HCT116 (cell line): ENCODE data around the gene MAP3K9. TPM values are rescaled to one million over a fixed set of nuclear protein-coding genes. Genes with fewer than 3 reads are reported as not detected.

Source experiments
- ATAC-seq: fragments of 200-7000 bp; cut with Tn5 transposase; 2 replicates; pipeline ENCODE4 v1.9.1; 2020; ENCODE audit warnings: mild to moderate bottlenecking, moderate library complexity
- BruUV-seq: library from RNA; stranded (reverse); fragments of 400-500 nt; replicated peaks from 2 replicates; lab custom pipeline; 2021; lab: Mats Ljungman, UMichigan
- CTCF ChIA-PET: fragments of 300-600 bp; sonication (Branson Sonifier 250); formaldehyde crosslinking; loops from one replicate; lab custom pipeline; 2021; ENCODE audit warnings: antibody characterized with exemption; lab: Charles Lee
- POLR2A ChIA-PET: fragments of 300-600, 350-600 bp; sonication (Branson Sonifier 250); formaldehyde crosslinking; loops from one replicate; lab custom pipeline; 2021; ENCODE audit warnings: antibody characterized with exemption; lab: Charles Lee
- RAD21 ChIA-PET, 2 experiments: fragments of 300-600 bp; sonication (Branson Sonifier 250); formaldehyde crosslinking; loops; one replicate each; lab custom pipeline; 2023; ENCODE audit warnings: low total read pairs in 2 of 2; ENCODE audit not compliant: uncharacterized antibody in 2 of 2, unreplicated experiment in 2 of 2, low non-redundant PET in 1 of 2; lab: Charles Lee
- DNase-seq: peaks from one replicate; pipeline ENCODE4 v3.0.0-alpha.2; 2010; ENCODE audit warnings: low read depth, low spot score
- H2AFZ ChIP-seq: fragments of 200-600 bp; shearing (Covaris generic), sonication (generic); 2 replicates; pipeline ENCODE4 v1.6.1; 2017; ENCODE audit warnings: low read depth, mixed run types, mixed read lengths, antibody characterized with exemption, low read length; ENCODE audit not compliant: poor library complexity, severe bottlenecking
- H3K27ac ChIP-seq: 2 replicates; pipeline ENCODE4 v1.5.1; 2012; ENCODE audit warnings: low read depth, low read length
- H3K27me3 ChIP-seq: fragments of 200-600 bp; sonication (generic); 2 replicates; pipeline ENCODE4 v1.6.1; 2016; ENCODE audit warnings: mixed run types, low read length, mixed read lengths; ENCODE audit not compliant: insufficient read depth
- H3K36me3 ChIP-seq, 2 experiments: fragments of 200-500 bp in 1 of 2; fragments of 200-600 bp in 1 of 2; sonication (Bioruptor generic) in 1 of 2; sonication (generic) in 1 of 2; 2 replicates each; pipeline versions ENCODE4 v1.5.1 to v1.6.1; 2014 to 2016; ENCODE audit warnings: low read length in 2 of 2, inconsistent platforms in 1 of 2, mixed read lengths in 1 of 2, mixed run types in 1 of 2; ENCODE audit not compliant: insufficient read depth in 2 of 2, control insufficient read depth in 1 of 2
- H3K4me1 ChIP-seq, 2 experiments: fragments of 200-600 bp in 1 of 2; sonication (generic) in 1 of 2; 2 replicates each; pipeline versions ENCODE4 v1.5.1 to v1.6.1; 2012 to 2017; ENCODE audit warnings: low read length in 2 of 2, inconsistent platforms in 1 of 2, mild to moderate bottlenecking in 1 of 2, mixed read lengths in 1 of 2, mixed run types in 1 of 2, moderate library complexity in 1 of 2; ENCODE audit not compliant: insufficient read depth in 2 of 2, control insufficient read depth in 1 of 2
- H3K4me2 ChIP-seq: fragments of 200-600 bp; sonication (generic); 2 replicates; pipeline ENCODE4 v1.6.1; 2017; ENCODE audit warnings: mixed run types, low read length, mixed read lengths
- H3K4me3 ChIP-seq, 2 experiments: fragments of 200-600 bp in 1 of 2; sonication (generic) in 1 of 2; replicated peaks in 1 of 2; 2 replicates each; pipeline ENCODE4 v1.5.1; 2011 to 2016; ENCODE audit warnings: low read length in 2 of 2, control low read depth in 1 of 2, low read depth in 1 of 2, mild to moderate bottlenecking in 1 of 2, mixed read lengths in 1 of 2, mixed run types in 1 of 2
- H3K79me2 ChIP-seq: fragments of 200-600 bp; sonication (generic); 2 replicates; pipeline ENCODE4 v1.6.1; 2017; ENCODE audit warnings: mild to moderate bottlenecking, mixed run types, low read length, moderate library complexity, mixed read lengths; ENCODE audit not compliant: insufficient read depth
- H3K9ac ChIP-seq: fragments of 200-600 bp; sonication (generic); 2 replicates; pipeline ENCODE4 v1.6.1; 2016; ENCODE audit warnings: low read length, mixed read lengths
- H3K9me2 ChIP-seq: fragments of 200-600 bp; sonication (generic), shearing (Covaris generic); 2 replicates; pipeline ENCODE4 v1.6.1; 2017; ENCODE audit warnings: mixed run types, mild to moderate bottlenecking, moderate library complexity; ENCODE audit not compliant: insufficient read depth
- H3K9me3 ChIP-seq, 2 experiments: fragments of 200-500 bp in 1 of 2; fragments of 200-600 bp in 1 of 2; sonication (Bioruptor generic) in 1 of 2; sonication (generic) in 1 of 2; 2 replicates each; pipeline ENCODE4 v1.6.1; 2014 to 2017; ENCODE audit warnings: low read length in 2 of 2, mixed read lengths in 2 of 2, inconsistent platforms in 1 of 2, low read depth in 1 of 2, mild to moderate bottlenecking in 1 of 2, mixed run types in 1 of 2, moderate library complexity in 1 of 2; ENCODE audit not compliant: control insufficient read depth in 1 of 2, insufficient read depth in 1 of 2
- H4K20me1 ChIP-seq: fragments of 200-600 bp; sonication (generic), shearing (Covaris generic); 2 replicates; pipeline ENCODE4 v1.6.1; 2017; ENCODE audit warnings: mixed run types, mild to moderate bottlenecking, moderate library complexity; ENCODE audit not compliant: insufficient read depth
- CBX3 ChIP-seq: IDR thresholded peaks from 2 replicates; pipeline ENCODE4 v1.6.1; 2012; ENCODE audit warnings: low read depth
- EGR1 ChIP-seq: IDR thresholded peaks from 2 replicates; pipeline ENCODE4 v1.6.1; 2012; ENCODE audit warnings: low read depth
- ELF1 ChIP-seq: IDR thresholded peaks from 2 replicates; pipeline ENCODE4 v1.6.1; 2012; ENCODE audit warnings: low read depth, borderline replicate concordance
- POLR2A ChIP-seq: IDR thresholded peaks from 2 replicates; pipeline ENCODE4 v1.7.0; 2011; ENCODE audit warnings: borderline replicate concordance; ENCODE audit not compliant: insufficient read depth, insufficient read length; ENCODE audit errors: extremely low read depth
- POLR2AphosphoS5 ChIP-seq: IDR thresholded peaks from 2 replicates; pipeline ENCODE4 v1.6.1; 2011; ENCODE audit warnings: mild to moderate bottlenecking, low read depth, low read length, moderate library complexity
- RAD21 ChIP-seq: IDR thresholded peaks from 2 replicates; pipeline ENCODE4 v1.6.1; 2012; ENCODE audit warnings: low read depth, mild to moderate bottlenecking
- SIN3A ChIP-seq: IDR thresholded peaks from 2 replicates; pipeline ENCODE4 v1.6.1; 2012; ENCODE audit warnings: low read depth
- SRF ChIP-seq: IDR thresholded peaks from 2 replicates; pipeline ENCODE4 v1.6.1; 2012; ENCODE audit warnings: low read depth
- ZNF274 ChIP-seq: fragments of 200-500 bp; sonication (Bioruptor generic); IDR thresholded peaks from 2 replicates; pipeline ENCODE4 v1.6.1; 2014; ENCODE audit warnings: mild to moderate bottlenecking, low read depth, low read length, inconsistent platforms
- intact Hi-C: fragments of 100-400 bp; cut with micrococcal nuclease; formaldehyde crosslinking; loops from 2 replicates; pipeline ENCODE4 v1.10.0; 2022
- total RNA-seq: library from RNA; stranded (reverse); gene quantifications from one replicate; pipeline ENCODE4 v1.2.1, GENCODE V29; 2021; ENCODE audit not compliant: unreplicated experiment
- TF ChIP-seq, protein P1 (sequence below): IDR thresholded peaks from 2 replicates; pipeline ENCODE4 v1.6.1; 2011; ENCODE audit warnings: mild to moderate bottlenecking, low read length, moderate library complexity; ENCODE audit not compliant: insufficient replicate concordance; ENCODE audit errors: extremely low read depth
- TF ChIP-seq, protein P2 (sequence below): IDR thresholded peaks from 2 replicates; pipeline ENCODE4 v1.6.1; 2012
- TF ChIP-seq, protein P3 (sequence below): IDR thresholded peaks from 2 replicates; pipeline ENCODE4 v1.6.1; 2012; ENCODE audit warnings: low read depth

MAP3K9 gene
- total RNA-seq, 1 experiment from 2014 or later = 11.7 TPM

DNA sequence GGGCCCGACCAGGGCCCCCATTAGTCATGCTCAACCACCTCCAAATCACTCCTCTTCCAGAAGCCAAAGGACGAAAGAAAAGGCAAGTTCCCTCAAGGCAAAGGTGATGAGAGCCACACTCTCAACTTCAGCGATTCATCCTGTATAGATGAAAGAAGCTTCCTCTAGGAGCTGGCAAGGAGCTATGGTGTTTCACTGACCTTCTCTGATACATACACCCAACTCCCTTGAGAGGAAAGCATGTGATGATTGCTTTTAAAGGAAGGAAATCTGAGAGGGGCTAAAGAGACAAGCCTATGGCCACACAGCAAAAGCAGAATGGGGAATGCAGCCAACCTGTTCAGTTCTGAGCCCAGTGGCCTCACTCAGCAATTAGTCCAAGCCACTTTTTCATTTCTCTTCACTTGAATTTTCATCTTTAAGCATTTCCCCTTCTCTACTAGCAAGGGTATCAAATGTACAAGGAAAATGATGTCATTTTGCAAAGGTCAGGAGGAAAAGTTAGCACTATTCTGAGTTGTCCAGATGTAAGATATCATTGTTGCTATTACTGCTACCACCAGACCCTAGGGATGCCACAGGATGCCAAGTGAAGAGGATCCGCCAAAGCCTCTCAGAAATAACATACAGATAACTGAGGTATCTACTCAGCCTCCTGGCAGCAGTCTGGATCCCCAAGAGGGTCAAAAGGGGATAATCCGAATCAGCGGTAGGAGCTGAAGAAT is 82.5 kb downstream of the MAP3K9 start:
- H3K27ac ChIP-seq = no peak overlapping the region
- no peaks in the 10 kb centered on the region for H3K79me2 ChIP-seq
- no peaks in the 10 kb centered on the region for H4K20me1 ChIP-seq
- ChIA-PET RAD21 (no interaction called here), POLR2A (no interaction called here)
- no peaks in the 10 kb centered on the region for H3K27me3 ChIP-seq
- intact Hi-C loops = no loop called here
- H3K36me3 ChIP-seq = no peaks in the 10 kb centered on the region; a peak in 2 of 4 replicates
- no peak for DNase-seq
- H3K9ac ChIP-seq = no peak overlapping the region
- no peak overlapping the region for H3K4me3 ChIP-seq
- no peak for TF ChIP-seq SRF
- no peak for TF ChIP-seq POLR2A
- TF ChIP-seq POLR2AphosphoS5 = no peak
- TF ChIP-seq, protein P1, sequence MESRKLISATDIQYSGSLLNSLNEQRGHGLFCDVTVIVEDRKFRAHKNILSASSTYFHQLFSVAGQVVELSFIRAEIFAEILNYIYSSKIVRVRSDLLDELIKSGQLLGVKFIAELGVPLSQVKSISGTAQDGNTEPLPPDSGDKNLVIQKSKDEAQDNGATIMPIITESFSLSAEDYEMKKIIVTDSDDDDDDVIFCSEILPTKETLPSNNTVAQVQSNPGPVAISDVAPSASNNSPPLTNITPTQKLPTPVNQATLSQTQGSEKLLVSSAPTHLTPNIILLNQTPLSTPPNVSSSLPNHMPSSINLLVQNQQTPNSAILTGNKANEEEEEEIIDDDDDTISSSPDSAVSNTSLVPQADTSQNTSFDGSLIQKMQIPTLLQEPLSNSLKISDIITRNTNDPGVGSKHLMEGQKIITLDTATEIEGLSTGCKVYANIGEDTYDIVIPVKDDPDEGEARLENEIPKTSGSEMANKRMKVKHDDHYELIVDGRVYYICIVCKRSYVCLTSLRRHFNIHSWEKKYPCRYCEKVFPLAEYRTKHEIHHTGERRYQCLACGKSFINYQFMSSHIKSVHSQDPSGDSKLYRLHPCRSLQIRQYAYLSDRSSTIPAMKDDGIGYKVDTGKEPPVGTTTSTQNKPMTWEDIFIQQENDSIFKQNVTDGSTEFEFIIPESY = no peak
- TF ChIP-seq RAD21 = no peak
- TF ChIP-seq, all 23 proteins: peak for 0
- CTCF ChIA-PET = no interaction called here
- Histone ChIP-seq H2AFZ (no peak overlapping the region), H3K9me2 (no peaks in the 10 kb centered on the region), H3K4me2 (no peak overlapping the region), H3K9me3 (no peaks in the 10 kb centered on the region), H3K4me1 (peaks cover 0 to 3% of the 10 kb centered on the region in 2 experiments; a peak in 1 of 4 replicates)
- ATAC-seq = no peak
- no TSS peak for BruUV-seq

DNA sequence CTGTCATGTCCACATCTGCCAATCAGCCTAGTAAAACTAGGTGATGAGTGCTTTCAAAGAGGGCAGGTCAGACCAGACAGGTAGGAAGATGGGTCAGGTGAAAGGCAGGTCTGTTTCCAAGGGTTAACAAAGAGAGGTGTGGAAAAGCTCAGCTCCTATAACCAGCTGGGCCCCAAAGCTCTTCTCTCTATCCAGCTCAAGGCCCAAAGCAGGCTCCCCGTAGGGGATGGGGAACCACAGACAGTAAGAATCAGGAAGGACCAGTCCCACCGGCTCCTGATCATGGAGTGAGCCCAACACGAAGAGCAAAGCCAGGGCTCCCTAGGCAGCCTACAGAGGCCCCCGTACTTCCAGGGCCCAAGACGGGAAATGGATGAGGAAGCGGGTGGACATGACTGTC is 84.4 kb downstream of the MAP3K9 start:
- ATAC-seq (no peak), DNase-seq (no peak)
- ChIA-PET CTCF (no interaction called here), POLR2A (no interaction called here), RAD21 (no interaction called here)
- no peak overlapping the region for H3K4me2 ChIP-seq
- H3K36me3 ChIP-seq = no peaks in the 10 kb centered on the region; a peak in 1 of 4 replicates
- no peaks in the 10 kb centered on the region for H3K27me3 ChIP-seq
- H3K9ac ChIP-seq = no peak overlapping the region
- no peaks in the 10 kb centered on the region for H4K20me1 ChIP-seq
- no peaks in the 10 kb centered on the region for H3K9me2 ChIP-seq
- H3K4me1 ChIP-seq = no peaks in the 10 kb centered on the region
- BruUV-seq = no TSS peak
- H3K4me3 ChIP-seq = no peak overlapping the region
- no peaks in the 10 kb centered on the region for H3K79me2 ChIP-seq
- no peak overlapping the region for H3K27ac ChIP-seq
- intact Hi-C loops = no loop called here
- H3K9me3 ChIP-seq = no peaks in the 10 kb centered on the region
- H2AFZ ChIP-seq = no peak overlapping the region
- TF ChIP-seq, protein P2, sequence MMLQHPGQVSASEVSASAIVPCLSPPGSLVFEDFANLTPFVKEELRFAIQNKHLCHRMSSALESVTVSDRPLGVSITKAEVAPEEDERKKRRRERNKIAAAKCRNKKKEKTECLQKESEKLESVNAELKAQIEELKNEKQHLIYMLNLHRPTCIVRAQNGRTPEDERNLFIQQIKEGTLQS = no peak
- no peak for TF ChIP-seq EGR1
- no peak for TF ChIP-seq ELF1
- no peak for TF ChIP-seq ZNF274
- TF ChIP-seq CBX3 = no peak
- no peak for TF ChIP-seq SIN3A
- TF ChIP-seq, protein P3, sequence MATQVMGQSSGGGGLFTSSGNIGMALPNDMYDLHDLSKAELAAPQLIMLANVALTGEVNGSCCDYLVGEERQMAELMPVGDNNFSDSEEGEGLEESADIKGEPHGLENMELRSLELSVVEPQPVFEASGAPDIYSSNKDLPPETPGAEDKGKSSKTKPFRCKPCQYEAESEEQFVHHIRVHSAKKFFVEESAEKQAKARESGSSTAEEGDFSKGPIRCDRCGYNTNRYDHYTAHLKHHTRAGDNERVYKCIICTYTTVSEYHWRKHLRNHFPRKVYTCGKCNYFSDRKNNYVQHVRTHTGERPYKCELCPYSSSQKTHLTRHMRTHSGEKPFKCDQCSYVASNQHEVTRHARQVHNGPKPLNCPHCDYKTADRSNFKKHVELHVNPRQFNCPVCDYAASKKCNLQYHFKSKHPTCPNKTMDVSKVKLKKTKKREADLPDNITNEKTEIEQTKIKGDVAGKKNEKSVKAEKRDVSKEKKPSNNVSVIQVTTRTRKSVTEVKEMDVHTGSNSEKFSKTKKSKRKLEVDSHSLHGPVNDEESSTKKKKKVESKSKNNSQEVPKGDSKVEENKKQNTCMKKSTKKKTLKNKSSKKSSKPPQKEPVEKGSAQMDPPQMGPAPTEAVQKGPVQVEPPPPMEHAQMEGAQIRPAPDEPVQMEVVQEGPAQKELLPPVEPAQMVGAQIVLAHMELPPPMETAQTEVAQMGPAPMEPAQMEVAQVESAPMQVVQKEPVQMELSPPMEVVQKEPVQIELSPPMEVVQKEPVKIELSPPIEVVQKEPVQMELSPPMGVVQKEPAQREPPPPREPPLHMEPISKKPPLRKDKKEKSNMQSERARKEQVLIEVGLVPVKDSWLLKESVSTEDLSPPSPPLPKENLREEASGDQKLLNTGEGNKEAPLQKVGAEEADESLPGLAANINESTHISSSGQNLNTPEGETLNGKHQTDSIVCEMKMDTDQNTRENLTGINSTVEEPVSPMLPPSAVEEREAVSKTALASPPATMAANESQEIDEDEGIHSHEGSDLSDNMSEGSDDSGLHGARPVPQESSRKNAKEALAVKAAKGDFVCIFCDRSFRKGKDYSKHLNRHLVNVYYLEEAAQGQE = no peak
- no peak for TF ChIP-seq SRF
